Subcutaneous abdominal adipose tissue (tissue), 5 donors: ENCODE measurements around the gene BLID.
A peak's percentile ranks its signal among the peaks of the same experiment; 100 is the strongest.

ENCODE experiments used
- H3K27ac ChIP-seq: one replicate; pipeline ENCODE4 v1.7.0; 2013; ENCODE audit warnings: low read depth, mild to moderate bottlenecking, inconsistent platforms, low read length, moderate library complexity
- H3K27me3 ChIP-seq, 5 donors: one replicate each; pipeline ENCODE4 v1.7.0; 2013; ENCODE audit warnings: low read length in 5 of 5, inconsistent platforms in 1 of 5; ENCODE audit not compliant: control insufficient read depth in 5 of 5, insufficient read depth in 4 of 5
- H3K36me3 ChIP-seq, 5 donors: one replicate each; pipeline ENCODE4 v1.7.0; 2013; ENCODE audit warnings: low read length in 5 of 5; ENCODE audit not compliant: control insufficient read depth in 5 of 5, insufficient read depth in 5 of 5
- H3K4me1 ChIP-seq, 5 donors: one replicate each; pipeline ENCODE4 v1.7.0; 2013; ENCODE audit warnings: low read length in 5 of 5, mild to moderate bottlenecking in 3 of 5, moderate library complexity in 1 of 5; ENCODE audit not compliant: control insufficient read depth in 5 of 5, insufficient read depth in 5 of 5
- H3K4me3 ChIP-seq, 5 donors: one replicate each; pipeline ENCODE4 v1.7.0; 2013; ENCODE audit warnings: low read length in 5 of 5, low read depth in 1 of 5
- H3K9ac ChIP-seq, 5 donors: one replicate each; pipeline ENCODE4 v1.7.0; 2013; ENCODE audit warnings: low read length in 5 of 5, mild to moderate bottlenecking in 4 of 5, moderate library complexity in 3 of 5
- H3K9me3 ChIP-seq, 5 donors: one replicate each; pipeline ENCODE4 v1.7.0; 2013; ENCODE audit warnings: low read length in 5 of 5; ENCODE audit not compliant: control insufficient read depth in 5 of 5
- donor health status: healthy.
- donor health status: healthy.
- donor health status: healthy.
- donor health status: healthy.
- donor health status: healthy.

BLID gene

GRCh38 chr11:122099374-122100036 lies 16.5 kb downstream of the BLID start:
- peaks cover 0 to 3% (median 0%) of the 10 kb centered on the region in 5 donors for H3K27me3 ChIP-seq

DNA sequence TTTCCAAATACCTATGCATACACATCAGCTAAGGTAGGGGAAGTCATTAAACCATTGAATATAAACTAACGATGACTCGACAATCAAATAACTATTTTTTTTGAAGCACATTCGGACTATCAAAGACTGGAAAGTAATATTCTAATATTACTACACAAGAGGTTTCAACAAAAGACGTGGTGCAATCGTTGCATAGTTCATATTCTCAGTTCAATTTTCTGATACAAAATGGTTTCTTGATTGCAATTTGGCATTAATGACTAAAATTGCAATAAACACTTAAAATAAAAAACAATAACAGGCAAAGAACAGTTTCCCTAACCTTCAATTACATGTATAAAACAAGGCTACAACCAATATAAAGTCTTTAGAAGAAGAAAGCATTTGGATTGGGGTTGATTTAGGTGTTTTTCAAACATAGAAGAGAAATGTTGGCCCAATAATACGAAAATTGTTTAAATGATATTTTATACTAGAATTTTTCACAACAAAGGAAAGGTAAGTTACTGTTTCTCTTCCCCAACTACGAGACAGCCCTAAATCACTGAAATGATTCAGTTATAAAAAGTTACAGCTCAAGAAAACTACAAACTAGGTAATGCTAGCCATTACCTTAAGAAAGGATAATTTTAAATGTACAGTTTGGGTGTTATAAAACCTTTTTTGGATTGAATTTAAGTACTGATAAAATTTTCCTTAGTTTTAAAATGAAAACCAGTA lies 17.6 kb downstream of the BLID start:
- peak overlapping the region; percentile 59 to 71 (median 63) for H3K4me3 ChIP-seq

More at GRCh38 chr11:122099374-122100036, 16.5 kb downstream of the BLID start:
- Histone ChIP-seq H3K9me3 (no peaks in the 10 kb centered on the region), H3K4me1 (peaks cover 0 to 31% (median 12%) of the 10 kb centered on the region in 5 donors), H3K27ac (peak overlapping the region; percentile 94), H3K36me3 (no peaks in the 10 kb centered on the region), H3K4me3 (peak overlapping the region; percentile 59 to 71 (median 71)), H3K9ac (peak overlapping the region; percentile 19 to 90 (median 56))

GRCh38 chr11:122097419-122098001 lies 18.5 kb downstream of the BLID start:
- Histone ChIP-seq H3K9ac (peak overlapping the region; percentile 8 to 90 (median 68)), H3K4me1 (peaks cover 0 to 31% (median 11%) of the 10 kb centered on the region in 5 donors), H3K36me3 (peaks cover 0 to 2% (median 0%) of the 10 kb centered on the region in 5 donors), H3K4me3 (peak overlapping the region; percentile 59 to 71 (median 63)), H3K27ac (peak overlapping the region; percentile 94), H3K27me3 (peaks cover 0 to 3% (median 0%) of the 10 kb centered on the region in 5 donors), H3K9me3 (no peaks in the 10 kb centered on the region)

More for the DNA sequence above, 17.6 kb downstream of the BLID start:
- Histone ChIP-seq H3K36me3 (no peaks in the 10 kb centered on the region), H3K27ac (peak overlapping the region; percentile 94), H3K27me3 (peaks cover 0 to 3% (median 0%) of the 10 kb centered on the region in 5 donors), H3K4me1 (peaks cover 0 to 31% (median 11%) of the 10 kb centered on the region in 5 donors), H3K9me3 (no peaks in the 10 kb centered on the region), H3K9ac (peak overlapping the region in 4 of 5 donors; percentile 40 to 90 (median 68))

DNA sequence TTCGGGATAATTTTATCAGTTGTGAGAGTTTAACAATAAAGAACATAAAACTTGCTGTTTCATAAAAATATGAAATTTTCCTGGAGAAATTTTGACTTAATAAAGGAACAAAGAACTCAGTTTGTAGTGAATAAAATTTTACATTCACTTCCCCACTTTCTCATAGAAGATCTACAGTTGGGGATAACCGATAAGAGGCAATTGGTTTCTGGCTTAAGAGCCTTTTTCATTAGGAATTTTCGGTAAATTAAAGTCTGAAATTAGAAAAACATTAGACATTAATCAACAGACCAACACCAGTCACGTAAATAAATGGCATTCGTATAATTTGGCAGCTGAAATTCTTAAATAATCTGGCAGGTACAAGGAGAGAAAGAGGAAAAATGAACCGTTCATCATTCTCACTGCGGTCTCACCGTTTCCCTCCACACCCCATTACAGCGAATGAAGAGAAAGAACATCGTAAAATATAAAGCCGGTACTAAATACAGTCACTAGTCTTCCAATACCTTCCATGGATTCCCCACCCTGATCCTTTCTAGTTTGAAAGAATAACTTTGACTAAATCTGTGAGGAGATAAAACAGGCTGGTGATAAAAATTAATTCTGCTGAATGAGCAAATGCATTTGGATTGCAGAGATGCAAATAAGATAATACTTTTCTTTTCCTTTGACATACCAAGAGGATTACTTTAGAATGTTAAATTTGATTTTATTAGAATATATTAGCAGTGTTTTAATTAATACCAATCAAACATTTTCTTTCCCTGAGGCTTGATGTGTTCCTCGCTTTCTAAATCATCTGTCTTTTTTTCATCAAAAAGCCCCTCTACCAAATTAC lies 19.5 kb downstream of the BLID start:
- no peaks in the 10 kb centered on the region for H3K9me3 ChIP-seq
- peaks cover 0 to 22% (median 11%) of the 10 kb centered on the region in 5 donors for H3K4me1 ChIP-seq
- peak overlapping the region; percentile 7 to 71 (median 49) for H3K4me3 ChIP-seq
- peak overlapping the region in 4 of 5 donors; percentile 59 to 90 (median 73) for H3K9ac ChIP-seq
- H3K27me3 ChIP-seq = peaks cover 0 to 3% (median 0%) of the 10 kb centered on the region in 5 donors
- H3K36me3 ChIP-seq = peaks cover 0 to 7% (median 0%) of the 10 kb centered on the region in 5 donors
- peak overlapping the region; percentile 94 for H3K27ac ChIP-seq

- H3K27ac ChIP-seq = peak overlapping the region; percentile 94
- peak overlapping the region in 1 of 5 donors; percentile 90 for H3K9ac ChIP-seq
- H3K4me1 ChIP-seq = peaks cover 0 to 15% (median 11%) of the 10 kb centered on the region in 5 donors
- peaks cover 0 to 10% (median 0%) of the 10 kb centered on the region in 5 donors for H3K36me3 ChIP-seq
- peaks cover 0 to 3% (median 0%) of the 10 kb centered on the region in 5 donors for H3K27me3 ChIP-seq
- peak overlapping the region in 4 of 5 donors; percentile 41 to 71 (median 56) for H3K4me3 ChIP-seq
- no peaks in the 10 kb centered on the region for H3K9me3 ChIP-seq
These were observed 20.2 kb downstream of the BLID start for GRCh38 chr11:122095681-122096262.

DNA sequence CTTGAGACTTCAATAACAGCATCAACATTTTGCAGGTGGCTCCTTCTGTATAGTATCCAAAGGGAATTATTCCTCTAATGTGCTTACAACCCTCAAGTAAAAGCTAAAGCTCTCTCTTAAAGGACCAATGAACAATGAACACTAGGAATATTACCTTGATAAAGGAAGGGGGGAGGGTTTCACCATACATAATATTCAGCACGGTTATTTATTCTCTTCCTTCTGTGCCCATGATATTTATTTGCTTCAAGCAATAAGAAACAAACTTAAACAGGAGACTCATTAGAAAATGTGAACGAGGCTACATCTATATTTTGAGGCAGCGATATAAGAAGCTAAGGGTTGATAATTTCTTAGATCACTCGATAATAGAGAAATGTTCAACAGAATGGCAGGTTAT lies 21.2 kb downstream of the BLID start:
- Histone ChIP-seq H3K9me3 (no peaks in the 10 kb centered on the region), H3K9ac (peak overlapping the region in 1 of 5 donors; percentile 22), H3K36me3 (peaks cover 0 to 16% (median 0%) of the 10 kb centered on the region in 5 donors), H3K27me3 (peaks cover 0 to 3% (median 0%) of the 10 kb centered on the region in 5 donors), H3K4me1 (peaks cover 0 to 11% (median 9%) of the 10 kb centered on the region in 5 donors), H3K4me3 (no peak overlapping the region), H3K27ac (peak overlapping the region; percentile 94)

- Histone ChIP-seq H3K27ac (no peak overlapping the region), H3K4me3 (no peak overlapping the region), H3K4me1 (peaks cover 0 to 11% (median 9%) of the 10 kb centered on the region in 5 donors), H3K36me3 (peaks cover 0 to 16% (median 0%) of the 10 kb centered on the region in 5 donors), H3K9me3 (no peaks in the 10 kb centered on the region), H3K9ac (no peak overlapping the region), H3K27me3 (peaks cover 0 to 3% (median 0%) of the 10 kb centered on the region in 5 donors)
These were observed 22.2 kb downstream of the BLID start for GRCh38 chr11:122093731-122094275.

GRCh38 chr11:122091835-122092234 lies 24.2 kb downstream of the BLID start:
- H3K27me3 ChIP-seq = no peaks in the 10 kb centered on the region
- no peak overlapping the region for H3K4me3 ChIP-seq
- no peak overlapping the region for H3K27ac ChIP-seq
- no peak overlapping the region for H3K9ac ChIP-seq
- peaks cover 0 to 21% (median 6%) of the 10 kb centered on the region in 5 donors for H3K36me3 ChIP-seq
- peaks cover 0 to 11% (median 9%) of the 10 kb centered on the region in 5 donors for H3K4me1 ChIP-seq
- H3K9me3 ChIP-seq = no peaks in the 10 kb centered on the region

DNA sequence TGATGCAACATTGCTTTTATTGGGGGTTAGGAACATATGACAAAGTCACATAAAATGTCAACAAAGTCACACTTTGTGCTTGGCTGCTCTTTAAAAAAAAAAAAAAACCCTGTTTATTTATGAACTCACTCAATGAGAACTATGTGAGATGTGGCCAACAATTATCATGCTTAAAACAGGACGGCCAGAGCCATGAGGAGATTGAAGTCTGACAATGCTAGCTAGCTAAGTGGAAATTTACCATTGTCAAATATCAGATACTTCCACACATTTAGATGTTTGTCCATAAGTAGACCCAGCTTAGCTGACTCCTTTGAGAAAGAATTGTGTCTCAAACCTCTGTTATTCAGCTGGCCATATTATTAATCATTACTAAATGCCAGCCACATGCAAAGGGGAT lies 26.9 kb downstream of the BLID start:
- Histone ChIP-seq H3K4me3 (no peak overlapping the region), H3K36me3 (peaks cover 0 to 21% (median 6%) of the 10 kb centered on the region in 5 donors), H3K27me3 (no peaks in the 10 kb centered on the region), H3K9ac (no peak overlapping the region), H3K4me1 (peaks cover 0 to 8% (median 0%) of the 10 kb centered on the region in 5 donors), H3K9me3 (no peaks in the 10 kb centered on the region), H3K27ac (no peak overlapping the region)
